H1 (cell line): ENCODE measurements around the gene PGAM2.

Experiments used
- ASH2L ChIP-seq: fragments of 200-600, 300-600 bp; sonication (generic); IDR thresholded peaks from one replicate; pipeline ENCODE4 v1.7.1; 2017; ENCODE audit warnings: low read length
- CHD2 ChIP-seq: IDR thresholded peaks from 2 replicates; pipeline ENCODE4 v1.6.1; 2012; ENCODE audit warnings: low read length, improper control_type of control experiment
- EZH2 ChIP-seq: fragments of 200-600 bp; sonication (generic); IDR thresholded peaks from 2 replicates; pipeline ENCODE4 v1.7.1; 2012; ENCODE audit warnings: low read depth, mild to moderate bottlenecking, moderate library complexity, low read length, inconsistent platforms; ENCODE audit not compliant: severe bottlenecking
- JUND ChIP-seq: IDR thresholded peaks from 2 replicates; pipeline ENCODE4 v1.6.1; 2011; ENCODE audit warnings: mild to moderate bottlenecking, improper control_type of control experiment, low read length
- MAFK ChIP-seq: IDR thresholded peaks from 2 replicates; pipeline ENCODE4 v1.6.1; 2012; ENCODE audit warnings: low read depth, mild to moderate bottlenecking, improper control_type of control experiment, low read length
- RAD21 ChIP-seq, 2 experiments: IDR thresholded peaks in 1 of 2; conservative IDR thresholded peaks in 1 of 2; 2 replicates each; pipeline ENCODE4 v1.6.1; 2011; ENCODE audit warnings: low read depth in 2 of 2, low read length in 2 of 2, improper control_type of control experiment in 1 of 2, inconsistent platforms in 1 of 2, mild to moderate bottlenecking in 1 of 2, moderate library complexity in 1 of 2
- RFX5 ChIP-seq: IDR thresholded peaks from 2 replicates; pipeline ENCODE4 v1.6.1; 2011; ENCODE audit warnings: low read depth, low read length, improper control_type of control experiment, borderline replicate concordance
- SP4 ChIP-seq: IDR thresholded peaks from 2 replicates; pipeline ENCODE4 v1.6.1; 2012; ENCODE audit warnings: low read length, inconsistent platforms
- YY1 ChIP-seq: IDR thresholded peaks from 2 replicates; pipeline ENCODE4 v1.6.1; 2011; ENCODE audit warnings: low read depth, mild to moderate bottlenecking, low read length
- TF ChIP-seq, protein P1 (sequence below), 3 experiments: IDR thresholded peaks; 1 replicate in 2 of 3; 2 replicates in 1 of 3; pipeline versions ENCODE4 v1.5.1 to v1.6.1; 2011; ENCODE audit warnings: low read length in 3 of 3, mild to moderate bottlenecking in 3 of 3, inconsistent platforms in 2 of 3, low read depth in 1 of 3, moderate library complexity in 1 of 3; ENCODE audit not compliant: insufficient read depth in 1 of 3; ENCODE audit errors: control extremely low read depth in 1 of 3
- TF ChIP-seq, protein P2 (sequence below): IDR thresholded peaks from 2 replicates; pipeline ENCODE4 v1.6.1; 2012; ENCODE audit warnings: inconsistent platforms
- TF ChIP-seq, protein P3 (sequence below): IDR thresholded peaks from 2 replicates; pipeline ENCODE4 v1.6.1; 2011; ENCODE audit warnings: low read length, improper control_type of control experiment

DNA sequence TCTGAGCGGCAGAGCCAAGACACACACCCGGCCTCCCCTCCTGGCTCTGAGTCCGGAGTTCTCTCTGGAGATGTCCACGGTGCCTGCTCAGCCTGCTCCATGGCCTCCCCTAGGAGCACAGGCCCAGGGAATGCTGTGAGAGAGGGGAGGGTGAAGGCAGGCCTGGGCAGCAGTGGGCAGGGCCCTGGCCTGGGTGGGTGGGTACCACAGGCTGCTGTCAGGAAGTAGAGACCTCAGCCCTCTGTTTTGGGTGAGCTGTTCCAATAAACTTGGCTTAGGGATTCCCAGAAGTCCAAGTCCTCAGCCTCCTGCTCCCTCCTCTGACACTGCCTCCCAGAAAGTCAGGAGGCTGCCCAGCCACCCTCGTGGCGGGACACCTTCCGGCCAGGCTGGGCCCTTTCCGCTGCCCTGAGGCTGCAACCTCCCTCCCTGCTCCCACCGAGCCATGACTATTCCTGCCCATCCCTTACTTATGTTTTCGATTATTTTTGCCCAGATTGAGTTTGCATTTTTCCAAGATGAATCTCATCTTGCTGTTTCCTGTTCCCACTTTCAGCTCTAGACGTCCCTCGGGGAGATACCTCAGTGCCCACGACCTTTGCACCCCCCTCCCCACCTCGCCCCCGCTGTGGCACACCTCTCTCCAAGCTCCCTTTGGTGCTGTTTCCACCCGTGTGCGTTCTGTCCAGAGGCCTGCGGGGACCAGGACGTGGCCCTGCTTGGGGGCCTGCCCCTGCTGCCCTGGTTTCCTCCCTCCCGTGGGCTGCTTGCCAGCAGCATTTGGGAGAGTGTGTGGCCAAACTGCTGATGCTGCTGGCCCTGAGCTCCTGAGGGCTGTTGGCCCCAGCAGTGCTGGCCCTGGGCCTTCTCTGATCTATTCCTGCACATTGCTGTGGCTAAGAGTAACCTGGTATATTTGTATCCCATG is 22.8 kb upstream of the PGAM2 start:
- no peak for TF ChIP-seq JUND
- TF ChIP-seq EZH2, result no peak
- TF ChIP-seq, protein P1, sequence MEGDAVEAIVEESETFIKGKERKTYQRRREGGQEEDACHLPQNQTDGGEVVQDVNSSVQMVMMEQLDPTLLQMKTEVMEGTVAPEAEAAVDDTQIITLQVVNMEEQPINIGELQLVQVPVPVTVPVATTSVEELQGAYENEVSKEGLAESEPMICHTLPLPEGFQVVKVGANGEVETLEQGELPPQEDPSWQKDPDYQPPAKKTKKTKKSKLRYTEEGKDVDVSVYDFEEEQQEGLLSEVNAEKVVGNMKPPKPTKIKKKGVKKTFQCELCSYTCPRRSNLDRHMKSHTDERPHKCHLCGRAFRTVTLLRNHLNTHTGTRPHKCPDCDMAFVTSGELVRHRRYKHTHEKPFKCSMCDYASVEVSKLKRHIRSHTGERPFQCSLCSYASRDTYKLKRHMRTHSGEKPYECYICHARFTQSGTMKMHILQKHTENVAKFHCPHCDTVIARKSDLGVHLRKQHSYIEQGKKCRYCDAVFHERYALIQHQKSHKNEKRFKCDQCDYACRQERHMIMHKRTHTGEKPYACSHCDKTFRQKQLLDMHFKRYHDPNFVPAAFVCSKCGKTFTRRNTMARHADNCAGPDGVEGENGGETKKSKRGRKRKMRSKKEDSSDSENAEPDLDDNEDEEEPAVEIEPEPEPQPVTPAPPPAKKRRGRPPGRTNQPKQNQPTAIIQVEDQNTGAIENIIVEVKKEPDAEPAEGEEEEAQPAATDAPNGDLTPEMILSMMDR (IDR thresholded peaks at IDR 0.05; ENCODE audit: control extremely low read depth in 1 of 3, insufficient read depth in 1 of 3, low read depth in 1 of 3, low read length in 3 of 3), result no peak
- TF ChIP-seq MAFK, result no peak
- TF ChIP-seq ASH2L, result no peak
- TF ChIP-seq, protein P2, sequence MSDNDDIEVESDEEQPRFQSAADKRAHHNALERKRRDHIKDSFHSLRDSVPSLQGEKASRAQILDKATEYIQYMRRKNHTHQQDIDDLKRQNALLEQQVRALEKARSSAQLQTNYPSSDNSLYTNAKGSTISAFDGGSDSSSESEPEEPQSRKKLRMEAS, result no peak
- no peak for TF ChIP-seq RAD21 (IDR thresholded peaks at IDR 0.05 in 1 of 2, conservative IDR thresholded peaks at IDR 0.05 in 1 of 2; ENCODE audit: low read depth in 2 of 2, low read length in 2 of 2)
- TF ChIP-seq SP4, result no peak
- no peak for TF ChIP-seq YY1
- TF ChIP-seq CHD2, result no peak
- TF ChIP-seq, protein P3, sequence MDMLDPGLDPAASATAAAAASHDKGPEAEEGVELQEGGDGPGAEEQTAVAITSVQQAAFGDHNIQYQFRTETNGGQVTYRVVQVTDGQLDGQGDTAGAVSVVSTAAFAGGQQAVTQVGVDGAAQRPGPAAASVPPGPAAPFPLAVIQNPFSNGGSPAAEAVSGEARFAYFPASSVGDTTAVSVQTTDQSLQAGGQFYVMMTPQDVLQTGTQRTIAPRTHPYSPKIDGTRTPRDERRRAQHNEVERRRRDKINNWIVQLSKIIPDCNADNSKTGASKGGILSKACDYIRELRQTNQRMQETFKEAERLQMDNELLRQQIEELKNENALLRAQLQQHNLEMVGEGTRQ, result no peak
- TF ChIP-seq RFX5, result no peak
